Limb (tissue), 2 donors: Measurements from ENCODE around the gene CDH22.

Source experiments
- DNase-seq, 2 donors: peaks; one replicate each; pipeline ENCODE4 v3.0.0-alpha.2; 2016; ENCODE audit errors: extremely low spot score in 2 of 2

Gene CDH22

DNA sequence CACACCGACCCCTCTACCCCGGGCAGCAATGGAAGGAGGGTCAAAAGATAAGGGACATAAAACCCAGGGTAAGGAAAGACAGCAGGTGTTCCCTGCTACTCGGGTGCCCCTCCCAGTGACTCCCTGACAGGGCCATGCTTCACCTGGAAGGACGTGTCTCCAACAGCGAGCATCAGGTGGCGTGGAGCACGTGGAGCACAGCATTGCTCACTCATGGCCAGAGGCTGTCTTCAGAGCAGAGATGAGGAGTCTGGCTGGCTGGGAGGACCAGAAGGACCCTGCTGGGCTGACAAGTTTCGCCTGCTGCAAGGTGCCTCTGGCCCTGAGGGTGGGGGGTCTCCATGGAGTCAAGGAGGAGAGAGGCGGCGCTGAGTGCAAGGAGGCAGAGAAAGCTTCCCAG lies 15.3 kb upstream of the CDH22 start:
- no peak for DNase-seq

GRCh38 chr20:46322641-46323040 lies 14.3 kb upstream of the CDH22 start:
- no peak for DNase-seq

DNA sequence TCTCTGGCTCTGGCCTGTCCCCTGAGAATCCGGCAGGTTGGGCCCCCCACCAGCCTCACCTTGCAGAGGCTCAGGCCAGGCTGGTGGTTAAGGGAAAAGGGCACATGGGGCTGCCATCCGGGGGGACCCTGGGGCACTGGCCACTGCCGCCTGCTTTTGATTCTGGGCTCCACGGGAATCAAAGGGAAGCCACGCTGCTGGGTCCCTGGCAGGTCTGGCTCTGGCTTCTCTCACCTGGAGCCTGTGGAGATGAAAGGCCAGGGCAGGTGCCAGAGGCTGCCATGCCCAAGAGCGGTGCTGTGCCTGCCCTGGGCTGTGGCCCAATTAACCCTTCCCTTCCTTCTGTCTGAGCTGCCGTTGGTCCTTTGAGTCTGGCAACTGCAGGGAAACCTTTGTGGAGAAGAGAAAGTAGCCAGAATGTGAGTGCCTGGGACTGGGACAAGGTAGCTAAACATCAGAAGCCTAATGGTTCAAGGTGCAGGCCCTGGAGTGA lies 9.4 kb upstream of the CDH22 start:
- no peak for DNase-seq

DNA sequence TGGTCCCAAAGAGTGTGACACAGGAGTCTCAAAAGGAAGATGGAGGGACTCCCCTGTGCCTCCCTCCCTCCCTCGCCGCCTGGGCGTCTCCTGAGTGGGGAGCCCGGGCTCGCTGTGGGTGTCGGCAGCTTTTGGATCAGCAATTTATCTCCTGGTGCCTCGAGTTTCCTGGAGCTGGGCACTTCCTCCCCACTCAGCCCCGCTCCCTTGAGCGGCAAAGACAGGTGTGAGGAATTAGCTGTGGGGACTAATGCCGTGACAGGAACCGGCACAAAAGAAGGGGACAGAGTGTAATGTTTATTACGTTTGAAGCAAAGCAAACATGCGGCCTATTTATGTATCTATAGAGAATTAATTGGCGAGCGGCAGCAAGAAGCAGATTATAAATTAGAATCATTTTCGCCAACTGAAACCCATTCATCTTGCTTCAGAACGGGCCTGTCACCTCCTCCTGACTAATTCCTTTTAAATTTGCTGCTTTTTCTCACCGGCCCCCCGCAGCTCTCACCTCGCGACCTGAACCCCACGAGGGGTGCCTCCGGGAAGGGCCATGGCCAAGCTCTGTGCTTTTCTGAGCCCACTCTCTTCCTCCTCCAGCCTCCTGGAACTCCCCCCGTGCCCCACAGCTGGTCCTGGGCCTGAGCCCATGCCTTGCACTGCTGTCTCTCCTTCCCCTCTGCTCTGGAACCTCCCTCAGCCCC lies 8.8 kb upstream of the CDH22 start:
- DNase-seq: no peak

- DNase-seq: no peak
Observed at GRCh38 chr20:46315311-46315710, 7.0 kb upstream of the CDH22 start.

GRCh38 chr20:46312945-46313861 lies 4.9 kb upstream of the CDH22 start:
- DNase-seq: no peak

- DNase-seq: peak in 1 of 2 donors; percentile 51
Observed at GRCh38 chr20:46312075-46312944, 4.0 kb upstream of the CDH22 start.

DNA sequence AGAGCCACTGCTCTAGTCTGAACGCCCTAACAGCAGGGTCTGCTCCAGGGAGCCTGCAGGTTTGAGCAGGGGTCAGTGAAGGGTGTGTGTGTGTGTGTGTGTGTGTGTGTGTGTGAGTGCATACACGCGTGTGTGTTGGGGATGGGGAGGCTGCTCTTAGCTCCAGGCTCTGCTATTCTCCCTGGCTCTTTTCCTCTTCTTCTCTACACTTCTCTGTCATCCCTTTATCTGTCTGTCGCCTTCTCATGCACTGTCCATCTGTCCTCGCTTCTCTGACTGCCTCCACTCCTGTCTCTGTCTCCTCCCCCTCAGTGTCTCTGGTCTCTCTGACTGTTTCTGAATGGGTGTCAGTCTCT lies 3.4 kb upstream of the CDH22 start:
- no peak for DNase-seq

DNA sequence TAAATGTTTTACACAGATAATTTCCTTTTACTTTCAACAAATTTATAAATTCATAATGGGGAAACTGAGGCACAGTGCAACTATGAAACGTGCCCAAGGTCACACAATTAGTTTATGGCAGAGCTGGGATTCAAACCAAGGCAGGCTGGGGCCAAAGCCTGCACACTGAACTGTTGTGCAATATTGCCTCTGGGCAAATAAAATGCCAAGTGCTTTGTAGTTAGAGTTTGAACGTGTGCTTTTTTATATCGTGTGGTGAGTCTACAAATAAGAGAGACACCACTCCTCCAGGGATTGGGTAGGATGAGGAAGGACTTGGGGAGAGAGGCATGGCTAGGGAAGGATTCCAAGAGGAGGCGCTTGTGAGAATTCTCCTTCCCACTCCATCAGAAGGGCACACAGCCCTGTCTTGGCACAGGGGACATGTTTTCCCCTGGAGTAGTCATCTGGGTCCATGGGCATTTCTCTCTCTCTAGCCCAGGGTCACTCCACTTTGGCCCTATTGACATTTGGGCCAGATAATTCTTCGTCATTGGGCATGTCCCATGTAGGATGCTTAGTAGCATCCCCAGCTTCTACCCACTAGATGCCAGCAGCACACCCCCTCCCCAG lies 2.8 kb upstream of the CDH22 start:
- no peak for DNase-seq

- DNase-seq: no peak
Observed at GRCh38 chr20:46309945-46310344, 1.6 kb upstream of the CDH22 start.

GRCh38 chr20:46307999-46308257 lies 370 bp downstream of the CDH22 start:
- no peak for DNase-seq

- DNase-seq: peak; percentile 13 to 54
Observed at GRCh38 chr20:46307139-46307998, 929 bp downstream of the CDH22 start.

DNA sequence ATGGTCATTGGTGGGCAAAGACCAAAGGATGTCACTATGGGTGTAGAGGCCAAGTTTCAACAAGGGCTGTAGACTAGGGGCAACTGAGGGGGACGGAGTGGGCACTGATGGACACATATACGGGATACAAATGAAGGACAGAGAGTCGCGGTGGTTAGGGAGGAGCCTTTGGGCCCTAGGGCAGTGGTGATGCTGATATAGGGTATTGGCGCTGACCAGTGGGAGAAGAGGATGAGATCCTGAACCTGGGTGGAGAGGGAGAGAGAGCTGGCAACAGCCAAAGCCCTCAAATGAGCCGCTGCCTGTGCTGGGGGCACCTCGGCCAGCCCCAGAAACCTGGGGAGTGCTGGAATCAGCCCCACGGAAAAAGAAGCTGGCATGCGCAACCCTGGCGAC lies 1.6 kb downstream of the CDH22 start:
- DNase-seq: no peak

DNA sequence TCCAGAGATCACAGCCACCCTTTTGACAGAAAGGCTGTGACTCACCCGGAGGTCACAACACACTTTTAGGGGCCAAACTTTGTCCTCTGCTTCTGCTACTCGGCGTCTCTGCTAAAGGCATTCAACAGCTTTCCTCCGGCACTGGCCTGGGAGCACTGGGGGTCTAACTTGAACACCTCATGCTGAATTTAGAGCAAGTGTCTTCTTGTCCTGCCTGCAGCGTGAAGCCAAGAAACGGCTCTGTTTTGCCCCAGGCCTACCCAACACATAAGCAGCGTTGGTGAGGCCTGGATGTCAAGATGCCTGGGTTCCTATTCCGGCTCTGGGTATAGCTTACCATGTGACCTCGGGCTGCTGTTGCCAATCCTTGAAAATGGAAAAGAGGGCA lies 2.3 kb downstream of the CDH22 start:
- no peak for DNase-seq

GRCh38 chr20:46305331-46305972 lies 2.8 kb downstream of the CDH22 start:
- DNase-seq: no peak

- DNase-seq: no peak
Observed at GRCh38 chr20:46304852-46305251, 3.4 kb downstream of the CDH22 start.

- DNase-seq: no peak
Observed at GRCh38 chr20:46304361-46304760, 3.9 kb downstream of the CDH22 start.

DNA sequence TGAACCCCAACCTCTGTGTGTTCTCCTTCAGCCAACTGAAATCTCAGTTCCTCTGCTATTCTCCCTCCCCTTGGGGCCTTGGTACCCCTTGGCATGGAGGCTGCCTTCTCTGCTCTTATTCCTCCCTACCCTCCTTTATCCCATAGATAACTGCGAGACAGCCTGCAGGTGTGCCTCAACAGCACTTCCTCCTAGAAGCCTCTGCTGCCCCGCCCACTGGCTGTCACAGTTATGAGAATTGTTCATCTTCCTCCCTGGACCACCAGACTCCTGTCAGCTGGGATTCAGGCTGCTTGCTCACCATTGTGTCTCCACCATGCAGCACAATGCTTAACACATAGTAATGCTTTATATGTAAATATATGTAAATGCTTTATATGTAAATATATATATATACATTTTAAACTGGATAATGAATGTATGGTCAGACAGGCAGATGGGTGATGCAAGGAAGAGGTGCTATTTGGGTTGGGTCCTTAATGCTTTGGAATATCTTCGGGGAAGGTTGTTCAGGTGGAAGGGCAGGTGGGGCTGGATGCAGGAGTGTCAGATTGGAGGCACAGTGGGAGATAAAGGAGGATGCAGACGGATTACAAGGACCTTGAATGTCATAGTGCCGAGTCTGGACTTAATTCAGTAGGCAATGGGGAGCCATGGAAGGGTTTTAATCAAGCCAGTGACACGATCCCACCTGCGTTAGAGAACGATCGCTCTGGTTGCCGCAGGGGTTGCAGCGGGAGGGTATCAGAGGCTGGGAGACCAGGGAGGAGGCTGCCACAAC lies 4.9 kb downstream of the CDH22 start:
- no peak for DNase-seq

DNA sequence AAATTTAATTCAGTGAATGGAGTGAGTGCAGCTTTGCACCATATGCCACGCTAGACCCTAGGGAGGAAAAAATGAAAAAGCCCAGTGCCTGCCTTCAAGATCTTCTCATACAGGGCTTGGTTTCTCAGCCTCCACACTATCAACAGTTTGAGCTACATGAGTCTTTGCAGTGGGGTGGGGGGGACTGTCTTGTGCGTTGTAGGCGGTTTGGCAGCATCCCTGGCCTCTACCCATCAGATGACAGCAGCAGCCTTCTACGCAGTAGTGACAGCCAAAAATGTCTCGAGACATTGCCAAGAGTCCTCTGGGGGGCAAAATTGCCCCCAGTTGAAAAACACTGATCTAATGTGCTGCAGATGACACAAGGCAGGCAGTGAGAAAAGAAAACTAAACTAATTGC lies 6.2 kb downstream of the CDH22 start:
- no peak for DNase-seq
